Panc1 (cell line): ENCODE measurements around the gene ZSCAN20.

Experiments used
- CTCF ChIP-seq: fragments of 450-650 bp; IDR thresholded peaks from 2 replicates; pipeline ENCODE4 v1.5.1; 2017; ENCODE audit warnings: mild to moderate bottlenecking
- POLR2AphosphoS5 ChIP-seq: IDR thresholded peaks from 2 replicates; pipeline ENCODE4 v1.6.1; 2012; ENCODE audit warnings: mild to moderate bottlenecking, low read depth, low read length, moderate library complexity

GRCh38 chr1:33445108-33445507 is 27.3 kb upstream of the ZSCAN20 start:
- TF ChIP-seq POLR2AphosphoS5 (no peak), CTCF (no peak)
